MM.1S (cell line): ENCODE data around the gene NR6A1.

Source experiments
- DNase-seq: peaks from one replicate; pipeline ENCODE4 v3.0.0-alpha.2; 2015
- H2AFZ ChIP-seq: fragments of 300-600 bp; sonication (generic); 2 replicates; pipeline ENCODE4 v1.6.0; 2016; ENCODE audit warnings: antibody characterized with exemption, low read length
- H3F3A ChIP-seq: fragments of 300-600 bp; sonication (generic); 2 replicates; pipeline ENCODE4 v1.6.1; 2016; ENCODE audit warnings: mild to moderate bottlenecking, antibody characterized with exemption, low read length, moderate library complexity, mixed read lengths; ENCODE audit not compliant: insufficient read depth
- H3K27ac ChIP-seq: fragments of 300-600 bp; sonication (generic); 2 replicates; pipeline ENCODE4 v1.5.1; 2016; ENCODE audit warnings: mild to moderate bottlenecking, low read length
- H3K27me3 ChIP-seq: fragments of 300-600 bp; sonication (generic); replicated peaks from 2 replicates; pipeline ENCODE4 v1.6.0; 2016; ENCODE audit warnings: low read length; ENCODE audit not compliant: insufficient read depth
- H3K36me3 ChIP-seq: fragments of 300-600 bp; sonication (generic); replicated peaks from 2 replicates; pipeline ENCODE4 v1.6.1; 2016; ENCODE audit warnings: mild to moderate bottlenecking, low read length, mixed read lengths; ENCODE audit not compliant: insufficient read depth
- H3K4me1 ChIP-seq: fragments of 300-600 bp; sonication (generic); 2 replicates; pipeline ENCODE4 v1.6.1; 2016; ENCODE audit warnings: low read length, mixed read lengths
- H3K4me2 ChIP-seq: fragments of 300-600 bp; sonication (generic); 2 replicates; pipeline ENCODE4 v1.6.0; 2016; ENCODE audit warnings: low read depth, low read length
- H3K4me3 ChIP-seq: fragments of 300-600 bp; sonication (generic); 2 replicates; pipeline ENCODE4 v1.5.1; 2016; ENCODE audit warnings: low read length, mixed read lengths
- H3K79me2 ChIP-seq: fragments of 300-600 bp; sonication (generic); 2 replicates; pipeline ENCODE4 v1.6.1; 2016; ENCODE audit warnings: mixed run types, low read length, mixed read lengths
- H3K9ac ChIP-seq: fragments of 300-600 bp; sonication (generic); 2 replicates; pipeline ENCODE4 v1.6.1; 2016; ENCODE audit warnings: low read length, mixed read lengths
- H3K9me2 ChIP-seq: fragments of 300-600 bp; sonication (generic); replicated peaks from 2 replicates; pipeline ENCODE4 v1.6.1; 2016; ENCODE audit warnings: mild to moderate bottlenecking, low read length, mixed read lengths; ENCODE audit not compliant: insufficient read depth
- H3K9me3 ChIP-seq: fragments of 300-600 bp; sonication (generic); replicated peaks from 2 replicates; pipeline ENCODE4 v1.6.1; 2016; ENCODE audit warnings: mild to moderate bottlenecking, low read length, mixed read lengths; ENCODE audit not compliant: insufficient read depth
- H4K20me1 ChIP-seq: fragments of 300-600 bp; sonication (generic); 2 replicates; pipeline ENCODE4 v1.6.1; 2016; ENCODE audit warnings: mild to moderate bottlenecking, low read length, moderate library complexity, mixed read lengths; ENCODE audit not compliant: insufficient read depth
- CTCF ChIP-seq: fragments of 300-600 bp; sonication (generic); IDR thresholded peaks from 2 replicates; pipeline ENCODE4 v1.5.1; 2016; ENCODE audit warnings: antibody characterized with exemption, low read length, mixed read lengths
- EZH2 ChIP-seq: fragments of 300-600 bp; sonication (generic); optimal IDR thresholded peaks from 2 replicates; pipeline ENCODE3; 2017; ENCODE audit warnings: low read depth, mild to moderate bottlenecking, antibody characterized with exemption, low read length, mixed read lengths
- EZH2phosphoT487 ChIP-seq: fragments of 300-600 bp; sonication (generic); IDR thresholded peaks from 2 replicates; pipeline ENCODE4 v1.6.1; 2018; ENCODE audit warnings: antibody characterized with exemption, low read length

NR6A1 gene

GRCh38 chr9:124467410-124468060 is 303.6 kb downstream of the NR6A1 start:
- Histone ChIP-seq H2AFZ (no peak overlapping the region), H3F3A (no peaks in the 10 kb centered on the region), H3K4me2 (no peak overlapping the region), H3K27me3 (peaks cover under 1% of the 10 kb centered on the region; the same call in 1 of the 2 replicates), H3K9me2 (no peaks in the 10 kb centered on the region), H3K4me3 (no peak overlapping the region), H3K27ac (no peak overlapping the region), H3K9me3 (no peaks in the 10 kb centered on the region), H3K9ac (no peak overlapping the region), H4K20me1 (no peaks in the 10 kb centered on the region), H3K36me3 (no peaks in the 10 kb centered on the region), H3K4me1 (no peaks in the 10 kb centered on the region), H3K79me2 (no peaks in the 10 kb centered on the region)
- TF ChIP-seq EZH2 = no peak
- TF ChIP-seq EZH2phosphoT487 = no peak
- TF ChIP-seq CTCF = no peak
- DNase-seq = no peak
